ENCODE data around the gene STK39.

The STK39 gene

GRCh38 chr2:168034616-168035015 lies 212.8 kb downstream of the STK39 start:
- no peak for DNase-seq

- DNase-seq = no peak
These were observed 213.4 kb downstream of the STK39 start for GRCh38 chr2:168033966-168034365.

- DNase-seq = no peak
These were observed 215.3 kb downstream of the STK39 start for GRCh38 chr2:168032091-168032490.

- DNase-seq = no peak
These were observed 216.4 kb downstream of the STK39 start for GRCh38 chr2:168030862-168031624.

GRCh38 chr2:168029071-168029470 lies 218.3 kb downstream of the STK39 start:
- DNase-seq = no peak

DNA sequence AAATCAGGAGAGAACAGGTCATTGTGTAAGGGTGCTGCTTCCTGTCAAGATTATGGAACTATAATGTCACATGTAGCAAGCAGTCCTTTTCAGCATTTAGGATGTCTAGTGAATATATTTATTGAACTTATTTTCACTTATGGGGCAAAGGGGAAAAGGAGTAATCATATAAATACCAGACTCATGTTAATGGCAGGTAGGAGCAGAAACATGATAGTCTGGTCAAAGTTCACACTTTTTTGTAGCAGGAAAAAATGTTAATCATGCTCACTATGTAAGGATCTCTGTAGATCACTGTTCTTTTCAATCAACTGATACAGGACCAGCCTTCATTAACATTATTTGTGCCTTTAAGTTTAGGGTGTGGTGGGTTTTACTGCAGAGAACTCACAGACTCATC lies 219.0 kb downstream of the STK39 start:
- no peak for DNase-seq

- peak; percentile 84 for DNase-seq
These were observed 221.8 kb downstream of the STK39 start for GRCh38 chr2:168025487-168026202.

DNA sequence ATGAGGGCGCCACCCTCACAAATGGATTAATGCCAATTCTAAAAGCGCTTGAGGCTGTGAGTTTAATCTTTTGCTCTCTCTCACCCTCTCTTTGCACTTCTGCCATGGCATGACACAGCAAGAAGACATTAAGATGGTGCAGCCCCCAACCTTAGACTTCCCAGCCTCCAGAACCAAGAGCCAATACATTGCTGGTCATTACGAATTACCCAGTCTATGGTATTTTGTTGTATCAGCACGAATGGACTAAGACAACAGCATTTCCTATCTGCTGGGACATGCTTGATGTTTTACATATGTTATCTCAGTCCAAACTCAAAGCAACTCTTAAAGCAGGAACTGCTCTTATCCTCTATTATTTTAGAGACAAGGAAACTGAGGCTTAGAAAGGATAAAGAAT lies 222.9 kb downstream of the STK39 start:
- DNase-seq = no peak

DNA sequence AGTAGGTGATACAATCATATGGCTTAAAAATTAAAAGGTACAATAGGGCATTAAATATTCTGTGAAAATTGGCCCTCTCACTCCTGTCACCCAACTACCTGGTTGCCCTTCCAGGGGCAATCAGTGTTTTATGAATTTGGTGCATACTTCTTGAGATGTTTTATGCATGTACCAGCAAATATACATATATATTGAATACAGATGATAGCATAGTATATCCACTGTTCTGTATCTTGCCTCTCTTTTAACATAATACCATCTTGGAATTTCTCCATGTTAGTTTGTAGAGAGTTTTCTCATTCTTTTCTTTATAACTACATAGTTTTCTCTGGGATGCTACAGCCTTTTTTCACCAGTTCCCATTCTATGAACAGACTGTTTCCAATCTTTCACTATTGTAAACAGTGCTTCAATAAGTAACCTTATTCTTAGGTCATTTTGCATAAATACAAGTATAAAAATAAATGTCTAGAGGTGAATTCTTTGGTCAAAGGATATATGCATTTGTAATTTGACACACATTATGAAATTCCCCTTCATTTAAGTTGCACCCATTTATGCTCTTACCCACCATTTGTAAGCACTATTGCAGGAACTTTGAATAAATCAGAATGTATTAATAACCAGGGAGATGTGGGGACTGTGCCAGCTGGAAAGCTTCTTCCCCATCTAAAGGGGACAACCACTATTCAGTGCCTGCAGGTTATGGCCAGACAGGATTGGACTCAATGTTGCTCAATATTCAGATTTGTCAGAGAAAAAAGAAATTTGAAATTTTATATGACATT lies 225.4 kb downstream of the STK39 start:
- DNase-seq = no peak

- no peak for DNase-seq
These were observed 232.0 kb downstream of the STK39 start for GRCh38 chr2:168015274-168015953.

GRCh38 chr2:168009900-168010299 lies 237.5 kb downstream of the STK39 start:
- DNase-seq = no peak

DNA sequence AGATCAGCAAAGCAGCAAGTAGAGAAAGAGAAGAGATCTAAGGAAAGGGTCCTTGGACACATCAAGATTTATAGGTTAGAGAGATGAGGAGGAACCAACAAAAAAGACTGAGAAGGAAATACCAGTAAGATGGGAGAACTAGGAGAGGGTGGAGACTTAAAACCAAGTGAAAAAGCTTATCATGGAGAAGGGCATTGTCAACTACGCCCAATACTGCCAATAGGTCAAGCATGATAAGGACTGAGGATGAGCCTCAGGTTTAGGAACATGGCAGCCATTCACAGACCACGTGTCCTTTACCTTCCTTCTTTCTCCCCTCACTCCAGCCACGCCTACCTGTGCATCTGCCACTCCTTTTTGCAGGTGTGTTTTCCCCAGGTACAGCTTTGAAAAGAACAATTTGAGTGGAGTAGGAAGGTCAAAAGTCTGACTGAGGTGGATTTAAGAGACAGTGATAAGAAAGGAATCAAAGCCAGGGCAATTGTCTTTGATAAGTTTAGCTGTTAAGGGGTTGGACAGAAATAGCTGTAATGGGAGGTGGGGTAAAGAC lies 238.7 kb downstream of the STK39 start:
- DNase-seq = no peak

DNA sequence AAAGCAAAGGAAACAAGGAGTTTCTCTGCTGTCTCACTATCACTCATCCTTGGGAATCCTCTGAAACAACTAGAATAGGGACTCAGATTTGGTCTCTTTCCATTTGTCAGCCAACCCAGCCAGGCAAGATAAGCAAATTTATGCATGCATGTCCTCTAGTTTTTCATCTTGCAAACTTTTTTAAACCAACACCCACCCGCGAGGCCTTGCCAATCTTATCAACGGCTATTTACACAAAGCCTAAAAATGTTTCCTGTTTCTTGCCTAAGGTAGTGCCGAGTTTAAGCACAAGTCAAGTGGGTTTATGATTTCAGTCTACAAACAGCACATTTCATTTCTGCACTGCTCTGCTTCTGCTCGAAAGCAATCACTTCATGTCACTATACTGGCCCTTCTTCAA lies 240.9 kb downstream of the STK39 start:
- no peak for DNase-seq

DNA sequence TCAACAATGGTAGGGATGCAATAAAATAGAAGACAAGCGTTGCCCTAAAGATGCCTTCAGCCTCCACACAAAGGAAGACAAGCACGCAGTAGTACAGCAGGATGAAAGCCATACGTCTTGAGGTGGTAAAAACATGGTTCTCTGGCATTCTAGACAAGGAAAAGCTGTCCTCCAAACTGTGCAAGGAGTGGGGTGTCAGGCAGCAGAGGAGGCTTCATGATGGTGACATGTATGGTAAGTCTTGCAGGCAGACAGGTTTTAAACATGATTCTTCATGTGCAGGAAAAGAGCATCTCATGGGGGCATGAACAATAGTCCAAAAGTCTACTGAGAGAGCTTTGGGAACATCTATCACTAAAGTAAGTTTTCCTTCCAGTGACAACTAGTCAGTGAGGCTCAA lies 241.8 kb downstream of the STK39 start:
- no peak for DNase-seq

- DNase-seq = peak; percentile 83
These were observed 243.5 kb downstream of the STK39 start for GRCh38 chr2:168003876-168004275.

DNA sequence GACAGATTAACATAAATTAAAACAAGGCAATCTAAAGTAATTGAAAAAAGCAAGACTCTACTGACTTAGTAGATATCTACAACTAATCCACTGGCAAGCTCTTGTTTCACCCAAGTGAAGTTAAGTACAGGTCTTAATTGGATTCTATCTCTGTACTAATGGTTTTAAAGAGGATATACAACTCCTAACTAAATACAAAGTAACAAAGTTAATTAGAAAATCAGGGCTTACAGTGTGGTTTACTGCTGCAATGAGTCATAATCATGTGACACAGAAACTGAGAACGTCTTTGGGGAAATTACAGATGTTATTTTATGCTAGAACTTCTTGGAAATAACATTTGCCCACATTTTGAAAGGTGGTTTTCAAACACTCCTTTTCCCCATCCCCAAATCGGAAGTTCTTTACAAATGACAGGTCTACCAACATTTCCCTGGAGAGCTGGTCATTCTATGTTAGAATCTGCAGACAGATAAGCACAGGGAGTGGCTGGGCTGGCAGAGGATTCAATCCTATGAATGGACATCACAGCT lies 245.3 kb downstream of the STK39 start:
- peak; percentile 98 for DNase-seq

- no peak for DNase-seq
These were observed 255.1 kb downstream of the STK39 start for GRCh38 chr2:167992278-167992677.

- no peak for DNase-seq
These were observed 257.3 kb downstream of the STK39 start for GRCh38 chr2:167990062-167990461.

DNA sequence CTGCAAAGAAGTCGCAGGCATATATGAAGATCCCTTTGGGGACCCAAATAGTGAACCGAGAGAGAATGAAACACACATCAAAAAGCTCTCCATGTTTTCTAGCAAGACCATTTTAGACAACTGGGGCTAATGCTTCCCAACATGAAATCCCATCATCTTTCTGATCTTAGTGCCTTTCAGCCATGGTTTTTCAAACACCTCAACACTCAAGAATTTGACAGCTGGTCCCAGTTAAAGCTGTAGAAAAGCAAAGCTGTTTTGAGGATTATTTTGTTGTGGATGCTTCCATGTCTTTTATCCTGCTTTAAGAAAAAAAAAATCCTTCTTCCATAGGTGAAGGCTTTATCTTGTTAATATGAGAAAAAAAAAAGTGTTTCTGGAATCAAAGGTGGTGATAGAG lies 259.1 kb downstream of the STK39 start:
- peak; percentile 66 for DNase-seq

- peak; percentile 34 for DNase-seq
These were observed 259.8 kb downstream of the STK39 start for GRCh38 chr2:167987558-167987957.

- DNase-seq = peak; percentile 36
These were observed 260.4 kb downstream of the STK39 start for GRCh38 chr2:167987026-167987425.

DNA sequence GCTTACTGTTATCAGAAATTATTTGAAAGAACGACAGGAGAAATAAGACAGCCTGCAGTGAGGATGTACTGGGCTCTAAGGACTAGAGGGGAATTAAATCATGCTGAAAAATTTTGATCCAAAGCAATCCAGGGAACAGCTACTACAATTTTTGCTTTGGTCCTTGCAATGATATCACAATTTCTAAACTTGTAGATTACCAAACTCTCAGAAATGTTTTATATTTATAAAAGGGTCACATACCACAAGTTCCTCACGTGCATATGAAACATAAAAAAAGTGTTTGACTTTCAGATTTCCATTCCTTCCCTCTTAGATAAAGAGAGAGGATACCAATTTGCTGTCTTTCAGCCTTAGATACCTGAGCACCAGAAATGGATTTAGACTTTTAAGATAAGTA lies 261.2 kb downstream of the STK39 start:
- DNase-seq = no peak

DNA sequence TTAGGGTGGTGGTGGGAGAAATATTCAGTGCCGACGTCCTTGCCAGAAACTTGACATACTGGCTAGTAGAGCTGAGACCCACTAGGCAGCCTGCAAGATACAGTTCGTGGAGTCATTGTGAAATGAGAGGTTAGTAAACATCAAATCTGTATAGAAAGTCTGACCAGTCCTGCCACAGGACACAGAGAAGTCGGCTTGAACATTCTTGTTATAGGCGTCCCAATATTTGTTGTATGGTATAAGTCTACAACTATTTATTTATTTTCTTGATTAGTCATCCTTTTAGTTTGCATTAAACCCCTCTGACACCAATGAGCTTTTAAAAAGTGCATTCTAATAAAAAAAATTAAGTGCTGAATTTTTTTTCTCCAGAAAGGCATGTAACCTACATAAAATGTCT lies 265.4 kb downstream of the STK39 start:
- DNase-seq = no peak
